ENCODE results near the gene PHKG2. TPM values are rescaled to one million over a fixed set of nuclear protein-coding genes. Genes with fewer than 3 reads are reported as not detected.
A peak's percentile ranks its signal among the peaks of the same experiment; 100 is the strongest.

Gene PHKG2
- total RNA-seq, 2 experiments from 2014 or later = 31.1 to 32.0 TPM

DNA sequence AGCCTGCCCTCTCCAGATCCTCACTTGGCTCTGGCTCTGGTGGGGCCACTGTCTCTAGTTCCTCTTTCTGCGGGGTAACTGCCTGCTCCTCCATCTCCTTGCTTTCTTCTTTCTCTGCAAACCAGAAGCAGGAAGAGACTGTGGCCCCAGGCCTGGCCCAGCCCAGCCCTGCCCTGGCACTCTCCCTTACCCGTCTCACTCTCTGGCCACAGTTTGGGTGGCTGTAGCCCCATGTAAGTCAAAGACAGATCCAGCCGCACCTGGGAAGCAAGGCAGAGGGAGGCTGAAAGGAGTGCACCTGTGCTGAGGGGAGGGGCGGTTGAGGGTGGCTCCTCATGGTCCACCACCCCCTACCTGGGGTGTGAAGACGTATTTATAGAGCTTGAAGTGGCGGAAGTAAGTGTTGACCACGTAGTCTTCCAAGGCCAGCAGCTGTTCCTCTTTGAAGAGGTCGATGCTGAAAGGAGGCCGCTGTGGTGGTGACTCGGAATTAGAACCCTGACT, 10.8 kb downstream of the PHKG2 start:
- no peaks in the 10 kb centered on the region for H3K9me3 Mint-ChIP-seq

DNA sequence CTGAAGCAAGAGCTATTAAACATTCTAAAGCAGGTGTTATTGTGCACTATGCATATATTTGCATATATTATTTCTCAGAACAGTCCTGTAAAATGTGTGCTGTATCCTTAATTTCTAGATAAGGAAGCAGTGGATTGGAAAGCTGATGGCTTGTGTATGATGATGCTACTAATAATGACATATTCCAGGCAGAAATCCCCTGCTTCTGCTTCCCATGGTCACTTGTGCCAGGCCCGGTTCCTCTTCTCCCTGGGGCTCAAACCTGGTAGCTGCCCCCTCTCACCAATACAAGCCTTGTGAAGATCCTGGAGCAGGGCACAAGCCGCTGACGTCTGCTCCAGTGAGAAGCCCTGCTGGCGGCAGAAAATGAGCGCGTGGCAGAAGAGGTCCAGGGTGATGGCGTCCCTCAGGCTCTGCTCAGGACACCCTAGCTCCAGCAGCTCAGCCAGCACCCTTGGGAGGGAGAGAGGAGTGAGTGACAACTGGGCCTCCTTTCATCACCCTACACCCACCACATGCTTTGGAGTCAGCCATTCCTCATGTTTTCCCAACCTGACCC, 11.9 kb downstream of the PHKG2 start:
- Mint-ChIP-seq H3K27me3 (no peaks in the 10 kb centered on the region), H3K4me1 (peaks cover 21% of the 10 kb centered on the region), H3K27ac (no peak overlapping the region), H3K9me3 (no peaks in the 10 kb centered on the region), H3K4me3 (peak overlapping the region; percentile 92), H3K36me3 (peaks cover 8% of the 10 kb centered on the region)
- no peak for DNase-seq

More for the DNA sequence above, 10.8 kb downstream of the PHKG2 start:
- Mint-ChIP-seq H3K36me3 (peaks cover 11% of the 10 kb centered on the region), H3K27me3 (no peaks in the 10 kb centered on the region), H3K4me1 (peaks cover 21% of the 10 kb centered on the region), H3K4me3 (no peak overlapping the region), H3K27ac (peak overlapping the region; percentile 15)
- DNase-seq = no peak

DNA sequence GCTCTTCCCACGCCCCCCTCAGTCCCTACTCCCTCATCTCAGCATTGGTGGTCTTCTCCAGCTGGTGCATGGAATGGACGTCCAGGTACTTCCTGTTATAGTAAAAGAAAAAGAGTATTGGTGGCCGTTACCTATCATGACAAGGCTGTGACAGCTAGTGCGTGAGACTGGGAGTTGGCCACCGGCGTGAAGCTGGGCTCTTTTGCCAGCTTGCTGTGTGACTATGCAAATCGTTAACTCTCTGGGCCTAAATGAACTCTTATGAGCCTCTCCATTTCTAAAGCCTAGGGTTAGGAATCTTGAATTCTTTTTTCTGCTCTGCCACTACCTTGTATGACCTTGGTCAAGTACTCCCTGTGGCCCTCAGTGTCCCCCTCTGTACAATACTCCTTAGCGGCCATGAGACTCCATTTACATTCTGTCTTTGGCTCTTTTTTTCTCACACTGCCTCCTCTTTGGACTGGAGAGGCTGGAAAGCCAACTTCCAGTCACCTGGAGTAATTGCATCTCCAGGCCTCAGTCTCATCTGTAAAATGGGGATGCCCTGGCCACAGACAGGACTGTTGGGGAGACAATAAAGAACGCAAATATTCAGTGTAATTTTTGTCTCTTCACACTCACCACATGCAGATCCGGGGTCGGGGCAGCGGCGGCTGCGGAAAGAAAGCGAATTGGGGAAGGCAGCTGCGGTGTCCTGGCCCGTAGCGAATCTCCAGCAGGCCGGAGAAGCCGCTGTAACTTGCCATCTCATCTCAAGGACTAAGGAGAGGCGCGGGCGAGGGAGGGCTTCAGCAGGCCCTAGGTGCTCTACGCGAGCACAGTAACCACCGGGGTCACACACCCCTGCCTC, 12.6 kb downstream of the PHKG2 start:
- Mint-ChIP-seq H3K27ac (peak overlapping the region; percentile 86), H3K27me3 (no peaks in the 10 kb centered on the region), H3K36me3 (peaks cover 11% of the 10 kb centered on the region), H3K4me3 (peak overlapping the region; percentile 92), H3K4me1 (peaks cover 21% of the 10 kb centered on the region), H3K9me3 (no peaks in the 10 kb centered on the region)
- no peak for DNase-seq

DNA sequence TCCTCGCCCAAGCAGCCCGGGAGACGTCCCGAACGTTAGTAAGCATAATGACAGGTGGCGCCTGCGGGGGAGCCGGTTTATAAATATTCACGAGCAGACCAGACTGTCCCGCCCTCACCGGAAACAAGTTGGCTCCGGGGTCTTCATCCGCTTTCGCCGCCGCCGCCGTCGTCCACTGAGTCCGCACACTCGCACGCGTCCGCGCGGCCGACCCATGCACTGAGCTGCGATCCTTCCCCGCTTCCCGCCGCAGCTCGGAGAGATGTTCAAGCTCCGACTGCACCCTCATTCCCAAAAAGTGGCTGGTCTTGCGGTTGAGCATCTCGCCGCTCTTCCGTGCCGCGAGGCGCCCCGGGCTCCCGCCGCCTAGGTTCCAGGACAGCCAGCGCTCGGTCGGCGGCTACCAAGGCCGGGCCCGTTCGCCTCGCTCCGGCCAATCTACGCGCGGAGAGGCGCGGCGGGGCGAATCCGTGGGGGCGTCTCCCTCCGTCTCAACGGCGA, 13.3 kb downstream of the PHKG2 start:
- H3K4me1 Mint-ChIP-seq = peaks cover 21% of the 10 kb centered on the region
- peaks cover 14% of the 10 kb centered on the region for H3K36me3 Mint-ChIP-seq
- no peaks in the 10 kb centered on the region for H3K27me3 Mint-ChIP-seq
- peak overlapping the region; percentile 92 for H3K4me3 Mint-ChIP-seq
- no peaks in the 10 kb centered on the region for H3K9me3 Mint-ChIP-seq
- peak; percentile 64 for DNase-seq
- H3K27ac Mint-ChIP-seq = peak overlapping the region; percentile 86

DNA sequence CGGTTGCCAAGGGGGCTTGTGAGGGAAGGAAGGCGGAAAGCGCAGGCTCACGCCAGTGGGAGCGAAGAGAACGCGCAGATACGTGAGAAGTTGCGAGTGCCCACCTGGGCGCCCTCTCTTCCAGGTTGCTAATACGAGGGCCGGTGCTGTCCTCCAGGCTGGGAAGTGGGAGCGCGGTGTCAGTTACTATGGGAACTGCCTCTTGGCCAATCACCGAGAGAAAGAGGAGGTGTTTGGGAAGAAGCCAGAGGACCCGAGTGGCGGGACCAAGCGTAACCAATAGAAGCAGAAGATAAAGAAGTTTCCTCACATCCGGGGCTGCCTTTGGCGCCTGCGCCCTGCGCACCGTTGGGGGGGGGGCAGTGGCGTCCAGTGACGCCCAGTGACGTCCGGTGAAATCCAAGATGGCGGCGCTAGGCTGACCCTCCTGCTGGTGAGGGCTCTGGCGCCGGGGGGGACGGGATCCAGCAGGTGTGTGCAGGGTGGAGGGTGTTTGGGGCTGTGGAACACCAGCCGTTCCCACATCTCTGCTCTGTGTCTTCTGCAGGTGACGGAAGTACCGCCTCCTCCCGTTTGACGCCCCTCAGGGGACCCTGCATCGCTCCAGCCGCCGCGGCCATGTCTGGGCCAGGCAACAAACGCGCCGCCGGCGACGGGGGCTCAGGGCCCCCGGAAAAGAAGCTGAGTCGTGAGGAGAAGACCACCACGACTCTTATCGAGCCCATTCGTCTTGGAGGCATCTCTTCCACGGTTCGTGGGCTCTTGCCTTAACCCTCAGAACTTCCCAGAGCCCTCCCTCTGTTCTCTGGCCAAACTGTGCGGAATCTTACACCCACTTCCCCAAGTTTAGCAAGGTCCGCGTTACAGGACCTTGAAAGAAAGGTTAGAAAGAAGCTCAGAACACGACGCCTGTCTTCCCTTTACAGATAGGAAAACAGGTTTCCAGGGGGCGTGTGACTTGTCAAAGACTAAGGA, 14.0 kb downstream of the PHKG2 start, which contains the start of the genes CFAP119 and RNF40:
Gene CFAP119, minus strand, starts transcription at position 135 of the 975 bp plus-strand sequence. CDS start 314 bp downstream, outside the sequence.
Gene RNF40, plus strand, starts transcription at position 395 of the 975 bp plus-strand sequence. Its CDS starts 224 bp downstream, at position 619.
- H3K27ac Mint-ChIP-seq = peak within 1 kb of the TSS; percentile 86
- no peaks in the 10 kb centered on the region for H3K27me3 Mint-ChIP-seq
- no peaks in the 10 kb centered on the region for H3K9me3 Mint-ChIP-seq
- peak within 1 kb of the TSS; percentile 92 for H3K4me3 Mint-ChIP-seq
- H3K4me1 Mint-ChIP-seq = peaks cover 21% of the 10 kb centered on the region
- H3K36me3 Mint-ChIP-seq = peaks cover 16% of the 10 kb centered on the region
- DNase-seq = peak; percentile 95

DNA sequence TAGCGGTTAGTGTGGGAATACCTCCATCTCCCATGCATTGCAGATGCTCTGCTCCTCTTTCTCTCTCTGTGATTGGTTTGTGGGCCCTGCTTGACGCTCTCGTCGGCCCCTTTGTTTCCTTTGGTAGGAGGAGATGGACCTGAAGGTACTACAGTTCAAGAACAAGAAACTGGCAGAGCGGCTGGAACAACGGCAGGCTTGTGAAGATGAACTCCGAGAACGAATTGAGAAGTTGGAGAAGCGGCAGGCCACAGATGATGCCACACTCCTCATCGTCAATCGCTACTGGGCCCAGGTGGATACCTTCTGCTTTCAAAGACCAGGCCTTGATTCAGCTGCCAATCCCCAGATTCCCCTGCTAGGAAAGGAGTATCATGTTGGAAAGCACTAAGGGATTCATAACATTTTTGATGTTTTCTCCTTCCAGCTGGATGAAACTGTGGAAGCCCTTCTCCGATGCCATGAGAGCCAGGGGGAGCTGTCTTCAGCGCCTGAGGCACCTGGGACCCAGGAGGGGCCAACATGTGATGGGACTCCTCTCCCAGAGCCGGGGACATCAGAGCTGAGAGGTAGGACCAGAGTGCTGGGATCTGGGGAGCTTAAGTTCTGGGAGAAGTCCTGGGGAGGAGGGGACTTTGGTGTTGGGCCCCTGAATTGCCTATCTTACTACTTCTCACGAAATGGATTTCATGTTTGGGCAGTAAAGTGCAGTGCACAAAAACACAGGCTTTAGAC, 14.9 kb downstream of the PHKG2 start:
- H3K36me3 Mint-ChIP-seq = peaks cover 17% of the 10 kb centered on the region
- H3K27me3 Mint-ChIP-seq = no peaks in the 10 kb centered on the region
- peak overlapping the region; percentile 86 for H3K27ac Mint-ChIP-seq
- H3K9me3 Mint-ChIP-seq = no peaks in the 10 kb centered on the region
- H3K4me3 Mint-ChIP-seq = peak overlapping the region; percentile 92
- peaks cover 21% of the 10 kb centered on the region for H3K4me1 Mint-ChIP-seq
- DNase-seq = no peak

DNA sequence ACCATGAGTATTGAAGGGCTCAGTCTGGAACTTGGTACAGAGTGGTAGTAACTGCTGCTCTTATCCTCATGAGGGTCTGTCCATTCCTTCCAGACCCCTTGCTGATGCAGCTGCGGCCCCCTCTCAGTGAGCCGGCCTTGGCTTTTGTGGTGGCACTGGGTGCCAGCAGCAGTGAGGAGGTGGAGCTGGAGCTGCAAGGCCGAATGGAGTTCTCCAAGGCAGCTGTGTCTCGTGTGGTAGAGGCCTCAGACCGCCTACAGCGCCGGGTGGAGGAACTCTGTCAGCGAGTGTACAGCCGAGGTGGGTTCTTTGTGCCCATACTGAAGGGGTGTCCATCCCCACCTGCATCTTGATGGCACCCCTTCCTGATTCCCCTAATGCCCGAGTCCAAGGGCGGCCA, 15.9 kb downstream of the PHKG2 start:
- no peak overlapping the region for H3K4me3 Mint-ChIP-seq
- peaks cover 21% of the 10 kb centered on the region for H3K36me3 Mint-ChIP-seq
- no peaks in the 10 kb centered on the region for H3K27me3 Mint-ChIP-seq
- peaks cover 21% of the 10 kb centered on the region for H3K4me1 Mint-ChIP-seq
- no peak overlapping the region for H3K27ac Mint-ChIP-seq
- no peak for DNase-seq
- H3K9me3 Mint-ChIP-seq = no peaks in the 10 kb centered on the region

DNA sequence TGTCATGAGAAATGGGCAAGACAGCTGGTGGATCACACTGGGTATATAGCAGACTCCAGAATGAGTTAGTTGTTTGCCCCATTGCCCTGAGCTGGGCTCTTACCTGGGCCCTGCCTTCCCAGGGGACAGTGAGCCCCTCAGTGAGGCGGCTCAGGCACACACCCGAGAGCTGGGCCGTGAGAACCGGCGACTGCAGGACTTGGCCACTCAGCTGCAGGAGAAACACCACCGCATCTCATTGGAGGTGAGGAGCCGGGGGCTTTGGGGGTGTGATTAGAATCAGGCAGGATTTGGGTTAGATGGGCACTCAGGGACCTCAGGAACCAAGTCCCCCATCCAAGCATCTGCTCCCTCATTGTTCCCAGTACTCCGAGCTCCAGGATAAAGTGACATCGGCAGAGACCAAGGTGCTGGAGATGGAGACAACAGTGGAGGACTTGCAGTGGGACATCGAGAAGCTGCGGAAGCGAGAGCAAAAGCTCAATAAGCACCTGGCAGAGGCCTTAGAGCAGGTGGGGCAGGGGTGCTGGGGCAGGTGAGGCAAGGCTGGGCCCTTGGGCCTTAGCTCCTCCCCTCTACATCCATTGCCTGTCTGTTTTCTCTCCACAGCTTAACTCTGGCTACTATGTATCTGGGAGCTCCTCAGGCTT, 16.7 kb downstream of the PHKG2 start:
- no peak for DNase-seq
- Mint-ChIP-seq H3K27ac (no peak overlapping the region), H3K4me1 (peaks cover 21% of the 10 kb centered on the region), H3K9me3 (no peaks in the 10 kb centered on the region), H3K4me3 (no peak overlapping the region), H3K27me3 (no peaks in the 10 kb centered on the region), H3K36me3 (peaks cover 21% of the 10 kb centered on the region)

DNA sequence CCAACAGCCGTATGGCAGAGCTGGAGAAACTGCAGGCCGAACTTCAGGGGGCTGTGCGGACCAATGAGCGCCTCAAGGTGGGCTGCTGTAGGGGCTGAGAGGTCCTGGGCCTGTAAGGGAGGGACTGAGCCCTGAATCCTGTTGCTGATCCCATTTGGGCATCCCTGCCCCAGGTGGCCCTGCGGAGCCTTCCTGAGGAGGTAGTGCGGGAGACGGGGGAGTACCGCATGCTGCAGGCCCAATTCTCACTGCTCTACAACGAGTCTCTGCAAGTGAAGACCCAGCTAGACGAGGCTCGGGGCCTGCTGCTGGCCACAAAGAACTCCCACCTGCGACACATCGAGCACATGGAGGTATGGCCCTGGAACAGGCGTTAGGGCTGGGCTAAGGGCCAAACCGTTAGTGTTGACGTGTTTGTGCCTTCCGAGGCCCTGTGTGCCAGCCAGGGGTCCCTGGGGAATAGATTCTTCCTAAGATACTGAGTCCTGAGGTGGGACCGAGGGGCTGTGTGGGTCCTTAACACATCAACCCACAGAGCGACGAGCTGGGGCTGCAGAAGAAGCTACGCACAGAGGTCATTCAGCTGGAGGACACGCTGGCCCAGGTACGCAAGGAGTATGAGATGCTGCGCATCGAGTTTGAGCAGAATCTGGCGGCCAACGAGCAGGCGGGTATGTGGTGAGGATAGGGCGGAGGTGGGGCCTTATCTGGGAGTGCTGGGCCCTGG, 18.1 kb downstream of the PHKG2 start:
- Mint-ChIP-seq H3K36me3 (peaks cover 20% of the 10 kb centered on the region), H3K4me3 (no peak overlapping the region), H3K9me3 (no peaks in the 10 kb centered on the region), H3K27me3 (no peaks in the 10 kb centered on the region), H3K27ac (no peak overlapping the region), H3K4me1 (peaks cover 13% of the 10 kb centered on the region)
- DNase-seq = no peak

DNA sequence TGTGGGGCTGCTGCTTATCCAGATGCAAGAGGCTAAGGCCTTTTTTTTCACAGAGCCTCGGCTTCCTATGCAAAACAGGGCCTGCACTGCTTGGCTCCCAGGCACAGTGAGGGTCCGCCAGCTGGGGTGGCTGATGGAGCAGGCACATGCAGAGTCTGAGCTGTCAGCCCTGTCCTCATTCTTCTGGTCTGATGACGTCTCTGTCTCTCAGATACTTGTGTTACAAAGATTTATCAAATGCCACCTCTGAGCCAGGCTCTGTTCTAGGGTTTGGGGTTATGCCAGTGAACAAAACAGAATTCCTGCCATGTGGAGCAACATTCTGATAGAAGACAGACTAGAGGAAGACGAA, 18.7 kb downstream of the PHKG2 start:
- Mint-ChIP-seq H3K27me3 (no peaks in the 10 kb centered on the region), H3K9me3 (no peaks in the 10 kb centered on the region), H3K27ac (no peak overlapping the region), H3K4me1 (peaks cover 13% of the 10 kb centered on the region), H3K36me3 (peaks cover 20% of the 10 kb centered on the region), H3K4me3 (no peak overlapping the region)
- no peak for DNase-seq

DNA sequence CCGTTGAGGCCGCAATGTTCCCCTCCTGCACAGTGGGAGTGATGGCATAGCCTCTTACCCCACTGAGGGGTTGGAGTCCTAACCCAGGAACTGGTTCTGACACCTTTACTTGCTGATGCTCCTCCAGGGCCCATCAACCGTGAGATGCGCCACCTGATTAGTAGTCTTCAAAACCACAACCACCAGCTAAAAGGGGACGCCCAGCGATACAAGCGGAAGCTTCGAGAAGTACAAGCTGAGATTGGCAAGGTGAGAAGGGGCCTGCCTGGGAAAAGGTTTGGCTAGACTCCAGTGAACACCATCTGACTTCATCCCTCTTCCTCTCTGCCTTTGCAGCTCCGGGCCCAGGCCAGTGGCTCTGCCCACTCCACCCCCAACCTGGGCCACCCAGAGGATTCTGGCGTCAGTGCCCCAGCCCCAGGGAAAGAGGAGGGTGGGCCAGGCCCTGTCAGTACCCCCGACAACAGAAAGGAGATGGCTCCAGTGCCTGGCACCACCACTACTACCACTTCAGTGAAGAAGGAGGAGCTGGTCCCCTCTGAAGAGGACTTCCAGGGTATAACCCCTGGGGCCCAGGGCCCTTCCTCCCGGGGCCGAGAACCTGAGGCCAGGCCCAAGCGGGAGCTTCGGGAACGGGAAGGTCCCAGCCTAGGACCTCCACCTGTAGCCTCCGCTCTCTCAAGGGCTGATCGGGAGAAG, 19.7 kb downstream of the PHKG2 start:
- H3K4me3 Mint-ChIP-seq = no peak overlapping the region
- H3K36me3 Mint-ChIP-seq = peaks cover 24% of the 10 kb centered on the region
- H3K27ac Mint-ChIP-seq = no peak overlapping the region
- no peaks in the 10 kb centered on the region for H3K27me3 Mint-ChIP-seq
- no peaks in the 10 kb centered on the region for H3K9me3 Mint-ChIP-seq
- no peak for DNase-seq
- peaks cover 9% of the 10 kb centered on the region for H3K4me1 Mint-ChIP-seq

DNA sequence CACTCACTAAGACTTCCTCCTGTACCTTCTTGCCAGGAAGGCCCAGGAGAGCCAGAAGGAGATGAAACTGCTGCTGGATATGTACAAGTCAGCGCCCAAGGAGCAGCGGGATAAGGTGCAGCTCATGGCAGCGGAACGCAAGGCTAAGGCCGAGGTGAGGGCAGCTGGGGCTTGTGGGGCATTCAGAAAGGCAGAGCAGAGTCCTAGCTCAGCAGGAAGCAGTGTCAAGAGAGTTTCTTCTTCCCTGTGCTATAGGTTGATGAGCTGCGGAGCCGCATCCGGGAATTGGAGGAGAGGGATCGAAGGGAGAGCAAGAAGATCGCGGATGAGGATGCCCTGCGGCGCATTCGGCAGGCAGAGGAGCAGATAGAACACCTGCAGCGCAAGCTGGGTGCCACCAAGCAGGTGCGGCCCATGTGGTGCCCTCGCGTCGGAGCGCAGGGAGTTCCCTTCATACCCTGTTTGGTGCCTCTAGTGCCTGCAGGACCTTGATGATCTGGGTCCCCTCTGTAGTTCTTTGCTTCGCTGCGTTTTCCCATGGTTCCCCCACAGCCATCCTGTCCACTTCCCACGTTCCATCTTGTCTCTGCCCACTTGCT, 20.5 kb downstream of the PHKG2 start:
- no peak overlapping the region for H3K4me3 Mint-ChIP-seq
- H3K27ac Mint-ChIP-seq = no peak overlapping the region
- DNase-seq = no peak
- peaks cover 2% of the 10 kb centered on the region for H3K4me1 Mint-ChIP-seq
- H3K36me3 Mint-ChIP-seq = peaks cover 27% of the 10 kb centered on the region
- no peaks in the 10 kb centered on the region for H3K9me3 Mint-ChIP-seq
- H3K27me3 Mint-ChIP-seq = no peaks in the 10 kb centered on the region

Data from activated naive CD8-positive, alpha-beta T cell treated with anti-CD3 and anti-CD28 coated beads for 36 hours (primary cell).